Psoas muscle (tissue), 8 donors: ENCODE data around the gene DOC2A. TPM values are rescaled to one million over a fixed set of nuclear protein-coding genes. Genes with fewer than 3 reads are reported as not detected.

ENCODE experiments used
- ATAC-seq, 4 donors: fragments of 200-7000 bp; cut with Tn5 transposase; one replicate each; pipeline ENCODE4 v1.9.1; 2020; ENCODE audit warnings: moderate library complexity in 3 of 4, mild to moderate bottlenecking in 2 of 4
- DNase-seq, 2 donors: peaks; one replicate each; pipeline ENCODE4 v3.0.0-alpha.2; 2020
- H3K27ac ChIP-seq: fragments of 200-600 bp; one replicate; pipeline ENCODE4 v1.8.0; 2022
- H3K27me3 ChIP-seq, 3 donors: fragments of 200-600 bp in 1 of 3; one replicate each; pipeline versions ENCODE4 v1.6.1 to v1.8.0; 2013 to 2022; ENCODE audit warnings: low read length in 2 of 3, mild to moderate bottlenecking in 2 of 3, moderate library complexity in 1 of 3; ENCODE audit not compliant: insufficient read depth in 3 of 3
- H3K36me3 ChIP-seq, 2 donors: fragments of 200-600 bp in 1 of 2; one replicate each; pipeline versions ENCODE4 v1.6.1 to v1.8.0; 2013 to 2022; ENCODE audit warnings: low read depth in 1 of 2, mild to moderate bottlenecking in 1 of 2, moderate library complexity in 1 of 2; ENCODE audit not compliant: insufficient read depth in 1 of 2
- H3K4me1 ChIP-seq: fragments of 200-600 bp; one replicate; pipeline ENCODE4 v1.8.0; 2022
- H3K4me3 ChIP-seq: fragments of 200-600 bp; one replicate; pipeline ENCODE4 v1.8.0; 2022; ENCODE audit warnings: mild to moderate bottlenecking
- H3K9me3 ChIP-seq: fragments of 200-600 bp; one replicate; pipeline ENCODE4 v1.8.0; 2022
- CTCF ChIP-seq: fragments of 200-600 bp; IDR thresholded peaks from one replicate; pipeline ENCODE4 v1.8.0; 2022; ENCODE audit warnings: antibody characterized with exemption
- WGBS, 3 donors: extraction: QIAGEN DNeasy Blood & Tissue Kit; methylation state at CpG; one replicate each; pipeline versions ENCODE4 v1.1.6 to v1.1.7; 2013; 5-methylcytosine and 5-hydroxymethylcytosine counted together
- intact Hi-C, 2 donors: fragments of 100-400 bp; cut with DNase I; formaldehyde crosslinking; loops; one replicate each; pipeline versions ENCODE4 v1.11.0 to v1.14.2; 2022
- polyA plus RNA-seq, 3 donors: library from polyadenylated mRNA; stranded (reverse); fragments of 200-250 nt; gene quantifications; one replicate each; pipeline ENCODE4 v1.2.3, GENCODE V29; 2013
- total RNA-seq, 4 donors: library from RNA; stranded (reverse); fragmentation: NEBNext Ultra II Directional in 2 of 4; extraction: Animal tissue kit (Norgen Biotek cat#: 25700) in 2 of 4; gene quantifications; one replicate each; pipeline versions ENCODE4 v1.2.1 to v1.2.4, GENCODE V29; 2021 to 2023
- donor health status: healthy with polysubstance abuse.
- donor health status: DM: no; HTN: no; CAD: no; lungs with moderate emphysema.
- donor health status: Bipolar disorder and iron deficiency.
- donor health status: healthy.
- donor health status: DM: yes; HTN: yes; CAD: no.
- donor health status: DM: no; HTN: no; CAD: no.
- donor health status: DM: no; HTN: no; CAD: no.
- donor health status: DM: yes; HTN: yes; CAD: no.

DOC2A gene
- total and polyA plus RNA-seq, 7 donors = 0.11 to 0.51 (median 0.15) TPM; not detected in 2

- Histone ChIP-seq H3K27me3 (peaks cover 0 to 4% (median 0%) of the 10 kb centered on the region in 3 donors), H3K4me1 (no peaks in the 10 kb centered on the region), H3K9me3 (no peaks in the 10 kb centered on the region), H3K4me3 (no peak overlapping the region), H3K27ac (no peak overlapping the region), H3K36me3 (peaks cover 0 to 28% of the 10 kb centered on the region in 2 donors)
- intact Hi-C loops = loop anchor here (5.0 kb wide), 3 partner anchors 47 to 302 kb away; partner anchors contain the start of gene KIF22 (in 1 of the 2)
- DNase-seq (peak in 1 of 2 donors; percentile 52), ATAC-seq (peak in 1 of 4 donors; percentile 7)
- WGBS, 3 donors = 77 to 79% (median 78%) methylated on average over 19 of the region's 19 CpGs
- TF ChIP-seq CTCF = no peak
Observed at GRCh38 chr16:30004424-30004776, 6.4 kb downstream of the DOC2A start.

- no peak for ATAC-seq
- 84 to 86% (median 85%) methylated on average over 17 of the region's 17 CpGs for WGBS, 3 donors
- Histone ChIP-seq H3K36me3 (peaks cover 0 to 34% of the 10 kb centered on the region in 2 donors), H3K4me1 (no peaks in the 10 kb centered on the region), H3K27ac (no peak overlapping the region), H3K9me3 (no peaks in the 10 kb centered on the region), H3K4me3 (no peak overlapping the region), H3K27me3 (no peaks in the 10 kb centered on the region)
- DNase-seq = peak in 1 of 2 donors; percentile 42
- TF ChIP-seq CTCF = no peak
- intact Hi-C loops = loop anchor here (5.0 kb wide), 3 partner anchors 47 to 302 kb away; partner anchors contain the start of gene KIF22 (in 1 of the 2)
Observed at GRCh38 chr16:30003670-30004423, 7.0 kb downstream of the DOC2A start.

GRCh38 chr16:30002614-30003346 is 8.0 kb downstream of the DOC2A start:
- Histone ChIP-seq H3K9me3 (no peaks in the 10 kb centered on the region), H3K36me3 (peaks cover 0 to 39% of the 10 kb centered on the region in 2 donors), H3K4me1 (no peaks in the 10 kb centered on the region), H3K27ac (no peak overlapping the region), H3K27me3 (no peaks in the 10 kb centered on the region), H3K4me3 (no peak overlapping the region)
- WGBS, 3 donors = 78 to 83% (median 83%) methylated on average over 19 of the region's 19 CpGs
- TF ChIP-seq CTCF = no peak
- ATAC-seq = no peak
- DNase-seq = peak in 1 of 2 donors; percentile 32
- intact Hi-C loops = loop anchor here (5.0 kb wide), 3 partner anchors 45 to 300 kb away; partner anchors contain the start of gene KIF22 (in 1 of the 2)

- intact Hi-C loops = loop anchor here (5.0 kb wide), 3 partner anchors 44 to 299 kb away; partner anchors contain the start of gene KIF22 (in 1 of the 2)
- no peak overlapping the region for H3K4me3 ChIP-seq
- peaks cover 7% of the 10 kb centered on the region for H3K4me1 ChIP-seq
- DNase-seq (peak in 1 of 2 donors; percentile 49), ATAC-seq (no peak)
- no peak overlapping the region for H3K27ac ChIP-seq
- WGBS, 3 donors = 73 to 81% (median 77%) methylated on average over 30 to 33 of the region's 33 CpGs
- no peaks in the 10 kb centered on the region for H3K27me3 ChIP-seq
- H3K9me3 ChIP-seq = no peaks in the 10 kb centered on the region
- TF ChIP-seq CTCF = no peak
- peaks cover 0 to 39% of the 10 kb centered on the region in 2 donors for H3K36me3 ChIP-seq
Observed at GRCh38 chr16:30000735-30001631, 9.8 kb downstream of the DOC2A start.
